GM23338 (cell line): ENCODE data around the gene NDP.

Source experiments
- EZH2 ChIP-seq: fragments of 200-600 bp; sonication (generic); IDR thresholded peaks from one replicate; pipeline ENCODE4 v1.8.0; 2017; ENCODE audit warnings: antibody characterized with exemption, mild to moderate bottlenecking, low read depth; ENCODE audit not compliant: unreplicated experiment
- EZH2phosphoT487 ChIP-seq: fragments of 200-600 bp; sonication (generic); IDR thresholded peaks from one replicate; pipeline ENCODE4 v1.8.1; 2018; ENCODE audit warnings: antibody characterized with exemption; ENCODE audit not compliant: unreplicated experiment
- NANOG ChIP-seq: IDR thresholded peaks from 2 replicates; pipeline ENCODE4 v1.6.1; 2016; ENCODE audit warnings: antibody characterized with exemption, borderline replicate concordance
- POLR2AphosphoS5 ChIP-seq: IDR thresholded peaks from 2 replicates; pipeline ENCODE4 v1.6.1; 2016; ENCODE audit warnings: antibody characterized with exemption, low read depth
- TF ChIP-seq, protein P1 (sequence below), 2 experiments: fragments of 200-600 bp in 1 of 2; sonication (generic) in 1 of 2; conservative IDR thresholded peaks; 2 replicates each; pipeline versions ENCODE4 v1.5.1 to v1.6.1; 2016 to 2017; ENCODE audit warnings: antibody characterized with exemption in 2 of 2, low read depth in 2 of 2, mild to moderate bottlenecking in 2 of 2, moderate library complexity in 1 of 2
- TF ChIP-seq, protein P2 (sequence below): IDR thresholded peaks from one replicate; pipeline ENCODE4 v1.6.1; 2018; ENCODE audit warnings: antibody characterized with exemption; ENCODE audit not compliant: unreplicated experiment

DNA sequence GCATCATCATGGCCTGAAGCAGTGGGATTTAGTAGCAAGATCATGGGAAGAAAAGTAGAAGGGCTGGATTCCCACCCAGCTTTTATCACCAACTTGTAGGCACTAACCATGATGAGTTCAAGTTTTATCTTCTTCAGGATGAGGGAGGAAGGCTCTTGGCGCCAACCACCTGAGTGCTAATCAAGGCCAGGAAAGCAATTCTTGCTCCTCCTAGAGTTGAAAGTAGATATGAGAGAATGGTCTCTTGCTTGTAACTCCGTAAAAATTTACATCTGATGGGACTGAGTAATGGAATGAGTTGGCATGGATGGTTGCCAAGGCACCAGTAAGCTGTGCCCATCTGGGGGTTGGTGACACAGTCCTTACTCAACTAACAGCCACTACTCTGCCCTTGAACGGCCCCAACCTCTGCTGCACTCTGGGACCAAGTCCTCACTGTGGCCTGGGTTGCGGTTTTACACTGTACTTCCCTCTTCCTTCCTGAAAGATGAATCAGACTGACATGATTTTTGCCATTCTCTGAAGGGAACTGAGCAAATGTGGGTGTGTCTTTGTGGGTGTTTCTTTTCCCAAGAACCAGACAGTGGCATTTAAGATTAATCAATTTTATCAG lies 39.4 kb upstream of the NDP start:
- TF ChIP-seq, protein P1, sequence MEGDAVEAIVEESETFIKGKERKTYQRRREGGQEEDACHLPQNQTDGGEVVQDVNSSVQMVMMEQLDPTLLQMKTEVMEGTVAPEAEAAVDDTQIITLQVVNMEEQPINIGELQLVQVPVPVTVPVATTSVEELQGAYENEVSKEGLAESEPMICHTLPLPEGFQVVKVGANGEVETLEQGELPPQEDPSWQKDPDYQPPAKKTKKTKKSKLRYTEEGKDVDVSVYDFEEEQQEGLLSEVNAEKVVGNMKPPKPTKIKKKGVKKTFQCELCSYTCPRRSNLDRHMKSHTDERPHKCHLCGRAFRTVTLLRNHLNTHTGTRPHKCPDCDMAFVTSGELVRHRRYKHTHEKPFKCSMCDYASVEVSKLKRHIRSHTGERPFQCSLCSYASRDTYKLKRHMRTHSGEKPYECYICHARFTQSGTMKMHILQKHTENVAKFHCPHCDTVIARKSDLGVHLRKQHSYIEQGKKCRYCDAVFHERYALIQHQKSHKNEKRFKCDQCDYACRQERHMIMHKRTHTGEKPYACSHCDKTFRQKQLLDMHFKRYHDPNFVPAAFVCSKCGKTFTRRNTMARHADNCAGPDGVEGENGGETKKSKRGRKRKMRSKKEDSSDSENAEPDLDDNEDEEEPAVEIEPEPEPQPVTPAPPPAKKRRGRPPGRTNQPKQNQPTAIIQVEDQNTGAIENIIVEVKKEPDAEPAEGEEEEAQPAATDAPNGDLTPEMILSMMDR (conservative IDR thresholded peaks at IDR 0.05; ENCODE audit: low read depth in 2 of 2) = no peak
- TF ChIP-seq EZH2phosphoT487 (no peak), POLR2AphosphoS5 (no peak), EZH2 (no peak), NANOG (no peak)
- TF ChIP-seq, protein P2, sequence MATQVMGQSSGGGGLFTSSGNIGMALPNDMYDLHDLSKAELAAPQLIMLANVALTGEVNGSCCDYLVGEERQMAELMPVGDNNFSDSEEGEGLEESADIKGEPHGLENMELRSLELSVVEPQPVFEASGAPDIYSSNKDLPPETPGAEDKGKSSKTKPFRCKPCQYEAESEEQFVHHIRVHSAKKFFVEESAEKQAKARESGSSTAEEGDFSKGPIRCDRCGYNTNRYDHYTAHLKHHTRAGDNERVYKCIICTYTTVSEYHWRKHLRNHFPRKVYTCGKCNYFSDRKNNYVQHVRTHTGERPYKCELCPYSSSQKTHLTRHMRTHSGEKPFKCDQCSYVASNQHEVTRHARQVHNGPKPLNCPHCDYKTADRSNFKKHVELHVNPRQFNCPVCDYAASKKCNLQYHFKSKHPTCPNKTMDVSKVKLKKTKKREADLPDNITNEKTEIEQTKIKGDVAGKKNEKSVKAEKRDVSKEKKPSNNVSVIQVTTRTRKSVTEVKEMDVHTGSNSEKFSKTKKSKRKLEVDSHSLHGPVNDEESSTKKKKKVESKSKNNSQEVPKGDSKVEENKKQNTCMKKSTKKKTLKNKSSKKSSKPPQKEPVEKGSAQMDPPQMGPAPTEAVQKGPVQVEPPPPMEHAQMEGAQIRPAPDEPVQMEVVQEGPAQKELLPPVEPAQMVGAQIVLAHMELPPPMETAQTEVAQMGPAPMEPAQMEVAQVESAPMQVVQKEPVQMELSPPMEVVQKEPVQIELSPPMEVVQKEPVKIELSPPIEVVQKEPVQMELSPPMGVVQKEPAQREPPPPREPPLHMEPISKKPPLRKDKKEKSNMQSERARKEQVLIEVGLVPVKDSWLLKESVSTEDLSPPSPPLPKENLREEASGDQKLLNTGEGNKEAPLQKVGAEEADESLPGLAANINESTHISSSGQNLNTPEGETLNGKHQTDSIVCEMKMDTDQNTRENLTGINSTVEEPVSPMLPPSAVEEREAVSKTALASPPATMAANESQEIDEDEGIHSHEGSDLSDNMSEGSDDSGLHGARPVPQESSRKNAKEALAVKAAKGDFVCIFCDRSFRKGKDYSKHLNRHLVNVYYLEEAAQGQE = no peak
